GM12878 (cell line): Measurements from ENCODE around the gene FAM184B.

ENCODE experiments used
- ASH2L ChIP-seq: fragments of 300-600, 200-600 bp; sonication (generic); IDR thresholded peaks from 2 replicates; pipeline ENCODE4 v1.6.1; 2017; ENCODE audit warnings: low read depth, mild to moderate bottlenecking, borderline replicate concordance
- CTCF ChIP-seq, 3 experiments: IDR thresholded peaks in 2 of 3; conservative IDR thresholded peaks in 1 of 3; 2 replicates each; pipeline ENCODE4 v1.5.1; 2011; ENCODE audit warnings: low read depth in 3 of 3, low read length in 3 of 3, mild to moderate bottlenecking in 3 of 3, control low read depth in 2 of 3, moderate library complexity in 2 of 3, inconsistent platforms in 1 of 3, mixed read lengths in 1 of 3; ENCODE audit not compliant: control insufficient read depth in 2 of 3, insufficient read depth in 1 of 3; ENCODE audit errors: extremely low read depth in 1 of 3
- EZH2 ChIP-seq: IDR thresholded peaks from 2 replicates; pipeline ENCODE4 v1.6.1; 2012; ENCODE audit warnings: low read depth, mild to moderate bottlenecking, control low read depth, inconsistent platforms, low read length, borderline replicate concordance; ENCODE audit not compliant: control insufficient read depth
- USF1 ChIP-seq: IDR thresholded peaks from 2 replicates; pipeline ENCODE4 v1.6.1; 2011; ENCODE audit warnings: borderline replicate concordance, low read depth, mild to moderate bottlenecking, moderate library complexity, mixed read lengths, low read length; ENCODE audit not compliant: insufficient read depth; ENCODE audit errors: extremely low read length
- USF2 ChIP-seq: IDR thresholded peaks from 2 replicates; pipeline ENCODE4 v1.6.1; 2011; ENCODE audit warnings: low read depth, low read length, improper control_type of control experiment, borderline replicate concordance
- ZBTB33 ChIP-seq: fragments of 450-650 bp; IDR thresholded peaks from 2 replicates; pipeline ENCODE4 v1.6.1; 2017; ENCODE audit warnings: mild to moderate bottlenecking

GRCh38 chr4:17587094-17587822 is 194.2 kb downstream of the FAM184B start:
- TF ChIP-seq EZH2 (no peak), USF1 (no peak), ASH2L (no peak), USF2 (no peak), CTCF (IDR thresholded peaks at IDR 0.05 in 2 of 3, conservative IDR thresholded peaks at IDR 0.05 in 1 of 3; ENCODE audit: control insufficient read depth in 2 of 3, extremely low read depth in 1 of 3, insufficient read depth in 1 of 3, low read depth in 3 of 3, low read length in 3 of 3) (no peak), ZBTB33 (no peak)
